Heart left ventricle (tissue), 13 donors: ENCODE results near the gene TALDO1.

Experiments used
- POLR2A ChIP-seq, 2 donors: fragments of 450-650 bp; IDR thresholded peaks; one replicate each; pipeline ENCODE4 v1.6.1; 2017; ENCODE audit warnings: antibody characterized with exemption in 2 of 2, mild to moderate bottlenecking in 2 of 2, moderate library complexity in 2 of 2
- TF ChIP-seq, protein P1 (sequence below), 12 donors: fragments of 200-600 bp; sonication (generic) in 4 of 12; IDR thresholded peaks; one replicate each; pipeline versions ENCODE4 v1.5.0 to v1.8.0; 2018 to 2022; ENCODE audit warnings: antibody characterized with exemption in 12 of 12, mild to moderate bottlenecking in 5 of 12
- donor health status: ischemic (EF 13 %, LVEDD 7.1; RV severe dilation, severe dysfunction).
- donor health status: DM: no; HTN: yes; CAD: no.
- donor health status: DM: no; HTN: no; CAD: no.
- donor health status: ischemic (EF 25% LVEDD 6.9; RV normal size, moderate dysfunction).
- donor health status: ischemic (EF 25% LVEDD 5.7; RV mildly dilated, moderate dysfunction).
- donor health status: ischemic (EF 35%, LVEDD 5.7; RV mildly dilated, moderate dysfunction).
- donor health status: nonischemic (EF 11% LVEDD 7.7; RV severe dilation, severe dysfunction).
- donor health status: DM: yes; HTN: yes; CAD: no.
- donor health status: PGD.
- donor health status: ischemic (EF 29% LVEDD 5.4; RV normal size, mild dysfunction).
- donor health status: nonischemic (EF 23%, LVEDD 6.1; RV moderate dilation, normal function).

DNA sequence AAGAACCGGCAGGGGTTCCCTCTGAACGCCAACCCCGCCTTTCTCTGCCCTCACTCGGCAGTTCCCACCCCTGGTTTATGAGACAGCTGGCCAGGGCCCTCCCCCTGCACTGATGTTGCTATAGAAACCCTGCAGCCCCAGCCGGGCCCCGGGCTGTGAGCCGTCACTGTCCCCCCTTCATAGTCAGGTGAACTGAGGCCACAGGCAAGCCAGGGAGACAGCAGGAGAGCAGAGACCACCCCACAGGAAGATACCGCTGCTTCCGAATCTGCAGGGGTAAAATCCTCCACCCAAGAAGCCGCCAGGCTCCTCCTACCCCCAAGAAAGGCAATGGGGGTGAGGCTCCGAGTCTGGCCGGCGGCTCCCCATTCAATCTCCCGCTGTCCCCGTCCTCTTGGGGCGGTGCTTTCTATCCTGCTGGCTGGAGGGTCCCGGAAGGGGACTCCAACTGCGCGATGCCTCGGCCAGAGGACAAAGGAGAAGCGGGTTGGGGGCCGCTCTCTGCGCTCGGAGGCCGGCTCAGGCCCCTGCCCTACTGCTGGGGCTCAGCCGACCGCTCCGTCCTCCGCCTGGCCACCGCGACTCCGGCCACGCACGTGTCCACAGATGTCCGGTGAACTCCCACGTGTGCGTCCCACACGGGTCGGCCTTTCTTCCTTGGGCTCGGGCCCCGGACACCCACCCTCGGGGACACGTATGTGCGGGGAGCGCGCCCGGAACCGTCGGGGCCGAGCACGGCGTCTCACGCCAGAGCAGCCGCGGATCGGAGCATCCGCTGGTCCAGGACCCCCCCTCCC lies 50.2 kb downstream of the TALDO1 start:
- no peak for TF ChIP-seq POLR2A (IDR thresholded peaks at IDR 0.05)
- TF ChIP-seq, protein P1, sequence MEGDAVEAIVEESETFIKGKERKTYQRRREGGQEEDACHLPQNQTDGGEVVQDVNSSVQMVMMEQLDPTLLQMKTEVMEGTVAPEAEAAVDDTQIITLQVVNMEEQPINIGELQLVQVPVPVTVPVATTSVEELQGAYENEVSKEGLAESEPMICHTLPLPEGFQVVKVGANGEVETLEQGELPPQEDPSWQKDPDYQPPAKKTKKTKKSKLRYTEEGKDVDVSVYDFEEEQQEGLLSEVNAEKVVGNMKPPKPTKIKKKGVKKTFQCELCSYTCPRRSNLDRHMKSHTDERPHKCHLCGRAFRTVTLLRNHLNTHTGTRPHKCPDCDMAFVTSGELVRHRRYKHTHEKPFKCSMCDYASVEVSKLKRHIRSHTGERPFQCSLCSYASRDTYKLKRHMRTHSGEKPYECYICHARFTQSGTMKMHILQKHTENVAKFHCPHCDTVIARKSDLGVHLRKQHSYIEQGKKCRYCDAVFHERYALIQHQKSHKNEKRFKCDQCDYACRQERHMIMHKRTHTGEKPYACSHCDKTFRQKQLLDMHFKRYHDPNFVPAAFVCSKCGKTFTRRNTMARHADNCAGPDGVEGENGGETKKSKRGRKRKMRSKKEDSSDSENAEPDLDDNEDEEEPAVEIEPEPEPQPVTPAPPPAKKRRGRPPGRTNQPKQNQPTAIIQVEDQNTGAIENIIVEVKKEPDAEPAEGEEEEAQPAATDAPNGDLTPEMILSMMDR (IDR thresholded peaks at IDR 0.05) = no peak
